A172 (cell line): Measurements from ENCODE around the gene RAPGEF3. TPM values are rescaled to one million over a fixed set of nuclear protein-coding genes. Genes with fewer than 3 reads are reported as not detected.

ENCODE experiments used
- DNase-seq: peaks from one replicate; pipeline ENCODE4 v3.0.0-alpha.2; 2015; ENCODE audit warnings: low spot score
- total RNA-seq: library from RNA; depleted of rRNA; stranded (reverse); fragments of >200 nt; shearing (Covaris generic); gene quantifications from 2 replicates; pipeline ENCODE4 v1.2.3, GENCODE V29; 2014; rRNA removed

RAPGEF3 gene
- total RNA-seq, 1 experiment from 2014 or later: 1.3 TPM

DNA sequence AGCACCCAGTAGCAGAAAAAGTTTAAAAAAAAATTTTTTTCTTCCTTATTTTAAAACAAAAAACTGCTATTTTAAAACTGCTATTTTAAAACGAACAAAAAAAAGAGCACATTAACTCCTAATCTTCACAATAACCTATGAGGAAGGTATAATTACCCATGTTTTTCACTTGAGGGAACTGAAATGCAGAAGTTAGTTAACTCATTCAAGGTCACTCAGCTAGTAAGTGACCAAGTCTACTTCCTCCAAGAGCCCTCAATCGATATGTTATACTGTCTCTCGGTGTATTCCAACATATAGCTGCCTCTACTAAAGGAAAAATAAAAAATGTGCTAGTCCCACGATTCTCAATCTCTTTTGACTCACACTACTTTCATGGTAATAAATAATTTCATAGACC lies 60.6 kb downstream of the RAPGEF3 start:
- no peak for DNase-seq

DNA sequence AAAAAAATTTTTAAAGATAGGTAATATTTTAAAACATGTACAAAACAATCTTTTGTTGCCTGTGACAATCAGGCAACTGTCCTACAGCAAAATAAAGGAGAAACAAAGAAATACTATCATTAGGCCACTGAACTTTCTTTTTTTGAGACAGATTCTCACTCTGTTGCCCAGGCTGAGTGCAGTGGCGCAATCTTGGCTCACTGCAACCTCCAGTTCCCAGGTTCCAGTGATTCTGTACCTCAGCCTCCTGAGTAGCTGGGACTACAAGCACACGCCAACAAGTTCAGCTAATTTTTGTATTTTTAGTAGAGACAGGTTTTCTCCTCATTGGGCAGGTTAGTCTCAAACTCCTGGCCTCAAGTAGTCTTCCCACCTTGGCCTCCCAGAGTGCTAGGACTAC lies 69.5 kb downstream of the RAPGEF3 start:
- no peak for DNase-seq

DNA sequence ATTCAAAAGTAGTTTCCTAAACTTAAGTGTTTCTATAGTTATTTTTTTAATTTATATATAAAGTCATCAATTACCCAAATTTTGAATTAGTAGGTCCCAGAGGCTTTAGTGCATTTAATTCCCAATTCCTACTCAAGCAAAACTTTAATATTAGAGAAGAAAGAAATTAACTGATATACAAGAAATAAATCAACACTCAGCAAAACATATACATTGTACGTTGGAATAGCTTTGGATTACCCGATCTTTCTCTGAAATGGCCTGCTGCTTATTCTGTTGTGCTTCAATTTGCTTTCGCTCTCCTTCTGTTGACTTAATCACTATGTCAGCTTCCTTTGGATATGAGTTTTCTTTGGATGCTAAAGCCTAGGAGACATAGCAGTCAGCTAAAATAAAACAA lies 71.0 kb downstream of the RAPGEF3 start:
- no peak for DNase-seq

DNA sequence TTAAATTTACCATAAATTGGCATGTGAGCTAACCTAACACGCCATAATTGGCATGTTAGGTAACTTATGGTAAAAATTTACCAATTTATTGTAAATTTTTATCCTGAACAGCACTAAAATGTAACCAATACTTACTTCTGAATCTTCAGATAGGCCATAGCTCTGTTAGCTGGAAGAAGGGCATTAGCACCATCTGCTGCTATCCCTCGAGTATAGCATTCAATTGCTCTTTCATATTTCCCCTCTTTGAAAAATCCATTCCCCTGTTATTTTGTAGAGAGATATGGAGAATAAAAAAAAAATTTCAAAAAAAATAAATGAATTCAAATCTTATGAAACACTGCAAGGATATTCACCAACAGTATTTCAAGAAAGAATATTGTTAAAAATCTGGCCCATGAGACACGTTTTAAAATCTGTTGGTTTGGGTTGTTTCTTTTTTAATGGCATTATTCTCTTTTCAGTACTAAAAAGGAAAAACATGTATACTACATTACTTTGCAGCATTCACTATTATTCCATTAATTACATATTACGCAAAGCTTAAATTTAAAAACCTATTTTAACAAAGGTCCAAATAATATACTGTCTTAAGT lies 71.9 kb downstream of the RAPGEF3 start:
- DNase-seq: peak; percentile 38

Other genes with a start within 250 kb of the RAPGEF3 start
- 27.7 and 44.8 TPM in 2 replicates for gene RPAP3, start 52.9 kb downstream of the RAPGEF3 start, total RNA-seq
- not detected in 2 replicates for gene ENDOU, start 33.4 kb downstream of the RAPGEF3 start, total RNA-seq
- gene SLC48A1, start 14.4 kb upstream of the RAPGEF3 start, total RNA-seq: 4.3 and 10.0 TPM in 2 replicates
- 24.4 and 29.4 TPM in 2 replicates for gene HDAC7, start 61.0 kb upstream of the RAPGEF3 start, total RNA-seq
- gene VDR, start 146.1 kb upstream of the RAPGEF3 start, total RNA-seq: 2.5 and 3.3 TPM in 2 replicates
- 211 and 295 TPM in 2 replicates for gene TMEM106C, start 204.7 kb upstream of the RAPGEF3 start, total RNA-seq
- gene COL2A1, start 245.6 kb upstream of the RAPGEF3 start, total RNA-seq: not detected in 2 replicates